ENCODE measurements around the gene ISCA2.
A peak's percentile ranks its signal among the peaks of the same experiment; 100 is the strongest.

Gene ISCA2

DNA sequence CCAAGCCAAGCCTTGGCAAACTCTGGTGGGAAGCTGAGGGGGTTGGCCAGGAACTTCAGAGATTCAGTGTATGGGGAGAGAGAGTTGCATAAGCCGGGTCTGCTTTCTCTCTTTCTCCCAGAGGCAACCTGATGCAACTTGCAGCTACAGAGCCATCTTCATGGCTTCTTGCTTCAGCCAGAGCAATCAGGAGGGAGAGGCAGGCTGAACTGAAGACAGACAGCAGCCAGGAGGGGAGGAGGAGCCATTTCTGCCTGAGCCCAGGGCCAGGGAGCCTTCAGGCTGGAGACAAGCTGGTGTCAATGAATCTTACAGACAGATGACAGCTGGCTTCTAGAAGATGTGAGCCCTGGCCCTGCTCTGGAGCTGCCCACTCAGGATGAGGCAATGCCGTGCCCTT, 19.2 kb upstream of the ISCA2 start:
- TF ChIP-seq, protein P1, sequence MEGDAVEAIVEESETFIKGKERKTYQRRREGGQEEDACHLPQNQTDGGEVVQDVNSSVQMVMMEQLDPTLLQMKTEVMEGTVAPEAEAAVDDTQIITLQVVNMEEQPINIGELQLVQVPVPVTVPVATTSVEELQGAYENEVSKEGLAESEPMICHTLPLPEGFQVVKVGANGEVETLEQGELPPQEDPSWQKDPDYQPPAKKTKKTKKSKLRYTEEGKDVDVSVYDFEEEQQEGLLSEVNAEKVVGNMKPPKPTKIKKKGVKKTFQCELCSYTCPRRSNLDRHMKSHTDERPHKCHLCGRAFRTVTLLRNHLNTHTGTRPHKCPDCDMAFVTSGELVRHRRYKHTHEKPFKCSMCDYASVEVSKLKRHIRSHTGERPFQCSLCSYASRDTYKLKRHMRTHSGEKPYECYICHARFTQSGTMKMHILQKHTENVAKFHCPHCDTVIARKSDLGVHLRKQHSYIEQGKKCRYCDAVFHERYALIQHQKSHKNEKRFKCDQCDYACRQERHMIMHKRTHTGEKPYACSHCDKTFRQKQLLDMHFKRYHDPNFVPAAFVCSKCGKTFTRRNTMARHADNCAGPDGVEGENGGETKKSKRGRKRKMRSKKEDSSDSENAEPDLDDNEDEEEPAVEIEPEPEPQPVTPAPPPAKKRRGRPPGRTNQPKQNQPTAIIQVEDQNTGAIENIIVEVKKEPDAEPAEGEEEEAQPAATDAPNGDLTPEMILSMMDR (IDR thresholded peaks at IDR 0.05; ENCODE audit: low read depth, low read length, missing control alignments): no peak
- no peak for DNase-seq (ENCODE audit: low read depth)
- H3K4me3 ChIP-seq (ENCODE audit: low read depth, low read length): no peak overlapping the region

DNA sequence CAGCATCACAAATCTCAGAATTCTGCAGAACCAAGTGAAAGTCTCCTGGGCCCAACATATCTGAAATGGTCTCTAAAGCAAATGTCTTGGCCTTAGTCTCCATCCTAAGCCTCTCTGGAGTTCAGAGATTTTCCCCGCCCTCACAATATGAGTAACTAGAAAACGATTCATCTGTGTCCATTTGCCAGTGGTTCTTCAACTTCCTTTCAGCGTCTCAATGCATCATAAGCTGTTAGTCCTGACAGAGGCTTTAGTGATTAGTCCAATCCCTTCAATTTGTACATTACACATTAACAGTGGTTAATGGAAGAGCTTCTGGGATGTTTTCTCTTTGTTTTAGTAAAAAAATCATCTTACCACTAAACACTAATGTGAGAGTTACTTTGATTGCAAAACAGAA, 17.9 kb upstream of the ISCA2 start:
- H3K4me3 ChIP-seq (ENCODE audit: low read depth, low read length): no peak overlapping the region
- DNase-seq (ENCODE audit: low read depth): no peak
- TF ChIP-seq, protein P1 (IDR thresholded peaks at IDR 0.05; ENCODE audit: low read depth, low read length, missing control alignments): no peak

DNA sequence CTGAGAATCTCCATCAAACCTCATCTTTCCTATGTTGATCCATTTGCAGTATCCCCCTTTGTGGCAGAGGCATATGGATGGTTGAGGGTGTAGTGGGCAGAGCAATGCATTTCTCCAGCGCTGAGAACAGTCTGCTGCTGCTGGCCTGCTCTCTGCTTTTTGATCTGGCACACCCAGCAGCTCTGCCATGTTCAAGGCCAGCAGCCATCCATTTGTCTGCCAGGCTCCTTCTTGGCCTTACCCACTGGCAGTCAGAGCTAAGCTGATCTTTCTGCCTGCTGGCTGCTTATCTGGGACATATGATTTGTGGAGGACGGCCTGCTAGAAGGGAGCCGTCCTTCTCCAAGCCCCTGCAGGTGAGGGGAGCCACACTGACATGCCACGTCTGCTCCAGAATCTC, 17.5 kb upstream of the ISCA2 start:
- TF ChIP-seq, protein P1 (IDR thresholded peaks at IDR 0.05; ENCODE audit: low read depth, low read length, missing control alignments): no peak
- DNase-seq (ENCODE audit: low read depth): no peak

DNA sequence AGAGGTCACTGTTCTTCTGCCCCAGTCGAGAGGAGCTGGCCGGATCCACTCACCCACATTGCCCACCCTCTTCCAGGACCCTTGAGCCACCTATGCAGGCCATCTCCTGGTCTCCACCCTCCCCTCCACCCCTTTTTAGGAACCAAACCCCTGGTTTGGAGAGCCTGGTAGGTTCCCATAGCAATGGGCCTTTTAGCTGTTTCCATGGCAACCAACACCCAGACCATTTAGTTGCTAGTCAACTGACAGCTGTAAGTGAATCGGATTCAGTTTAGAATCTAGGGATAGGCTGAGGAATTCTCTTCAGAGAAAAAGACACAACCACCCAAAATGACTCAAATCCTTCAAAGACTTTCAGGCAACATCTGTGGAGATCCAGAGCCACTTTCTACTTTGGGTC, 17.0 kb upstream of the ISCA2 start:
- DNase-seq (ENCODE audit: low read depth): no peak
- TF ChIP-seq, protein P1 (IDR thresholded peaks at IDR 0.05; ENCODE audit: low read depth, low read length, missing control alignments): no peak
- no peak overlapping the region for H3K4me3 ChIP-seq (ENCODE audit: low read depth, low read length)

More for the DNA sequence above, 17.5 kb upstream of the ISCA2 start:
- no peak overlapping the region for H3K4me3 ChIP-seq (ENCODE audit: low read depth, low read length)

DNA sequence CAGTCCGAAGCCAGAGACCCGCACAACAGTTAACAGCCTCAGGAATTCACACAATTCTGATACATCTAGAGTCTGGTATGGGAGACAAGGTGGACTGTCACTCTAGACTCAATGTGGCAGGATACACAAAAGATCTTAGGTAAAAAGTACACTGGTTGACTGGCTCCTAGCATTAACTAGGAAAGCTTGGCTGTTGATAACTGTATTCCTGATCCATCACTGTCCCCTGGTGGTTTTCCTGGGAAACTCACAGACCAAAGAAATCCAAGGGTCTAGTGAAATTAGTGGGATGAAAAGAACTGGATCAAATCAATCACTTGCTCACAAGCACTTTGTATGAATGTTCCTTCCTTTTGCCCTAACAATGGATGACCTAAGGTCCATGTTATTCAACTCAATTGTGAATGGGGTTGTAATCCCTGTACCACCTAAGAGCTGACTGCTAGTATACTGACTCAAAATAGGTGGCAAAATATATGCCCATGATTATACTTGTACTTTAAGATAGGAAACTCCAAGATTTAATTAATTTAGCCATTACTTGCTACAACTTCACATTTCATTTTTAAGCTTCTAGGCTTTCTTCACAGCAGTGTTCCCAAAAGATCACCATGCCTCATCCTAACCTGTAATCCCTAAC, 14.4 kb upstream of the ISCA2 start:
- H3K4me3 ChIP-seq (ENCODE audit: low read depth, low read length): no peak overlapping the region
- DNase-seq (ENCODE audit: low read depth): no peak
- TF ChIP-seq, protein P1 (IDR thresholded peaks at IDR 0.05; ENCODE audit: low read depth, low read length, missing control alignments): peak; percentile 28

DNA sequence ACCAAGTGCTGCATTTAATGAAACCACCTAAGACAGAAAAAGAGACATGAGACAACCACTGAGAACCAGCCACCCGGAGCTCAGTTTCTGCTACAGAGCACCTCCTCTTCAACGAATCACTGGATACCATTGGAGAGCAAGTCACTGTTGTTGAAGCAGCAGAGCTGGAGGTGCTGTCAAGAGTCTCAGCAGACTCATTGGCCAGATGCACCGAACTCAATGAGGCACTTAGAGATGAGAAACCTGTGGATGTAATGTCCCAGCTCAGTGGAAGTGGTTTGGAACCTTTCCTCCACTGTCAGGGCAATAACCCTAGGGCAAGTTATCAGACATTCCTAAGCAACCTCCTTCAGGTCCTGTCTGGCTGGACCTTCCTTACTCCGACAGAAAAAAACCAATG, 13.5 kb upstream of the ISCA2 start:
- H3K4me3 ChIP-seq (ENCODE audit: low read depth, low read length): no peak overlapping the region
- DNase-seq (ENCODE audit: low read depth): no peak
- TF ChIP-seq, protein P1 (IDR thresholded peaks at IDR 0.05; ENCODE audit: low read depth, low read length, missing control alignments): no peak

DNA sequence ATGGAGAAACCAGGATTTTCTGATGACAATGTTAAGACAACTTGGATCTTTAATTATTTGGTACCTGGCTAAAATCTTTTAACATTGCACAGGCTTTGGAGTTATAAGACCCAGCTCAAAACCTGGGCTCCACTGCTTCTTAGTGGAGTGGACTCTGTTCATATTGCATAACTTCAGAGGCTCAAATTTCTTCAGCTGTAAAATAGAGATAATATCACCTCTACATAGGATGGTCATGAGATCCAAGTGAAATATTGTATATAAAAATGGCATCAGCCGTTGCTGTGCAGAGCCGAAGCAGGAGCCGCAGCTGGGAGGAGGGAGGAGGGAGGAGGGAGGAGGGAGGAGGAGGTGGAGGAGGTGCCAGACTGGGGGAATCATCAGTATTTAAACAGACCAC, 11.0 kb upstream of the ISCA2 start:
- H3K4me3 ChIP-seq (ENCODE audit: low read depth, low read length): no peak overlapping the region
- DNase-seq (ENCODE audit: low read depth): no peak
- TF ChIP-seq, protein P1 (IDR thresholded peaks at IDR 0.05; ENCODE audit: low read depth, low read length, missing control alignments): no peak
